Lower leg skin (tissue), 4 donors: Measurements from ENCODE around the gene HTATIP2. TPM values are rescaled to one million over a fixed set of nuclear protein-coding genes. Genes with fewer than 3 reads are reported as not detected.
A peak's percentile ranks its signal among the peaks of the same experiment; 100 is the strongest.

Experiments used
- DNase-seq, 2 donors: peaks; one replicate each; pipeline ENCODE4 v3.0.0-alpha.2; 2019; ENCODE audit warnings: low spot score in 2 of 2
- H3K4me3 ChIP-seq: fragments of 200-600 bp; sonication (generic); 2 replicates; pipeline ENCODE4 v1.5.1; 2017; ENCODE audit warnings: mild to moderate bottlenecking, low read depth; ENCODE audit not compliant: poor library complexity, severe bottlenecking
- CTCF ChIP-seq, 3 donors: fragments of 450-650 bp; IDR thresholded peaks; one replicate each; pipeline ENCODE4 v1.5.1; 2016; ENCODE audit warnings: antibody characterized with exemption in 3 of 3, mild to moderate bottlenecking in 3 of 3, moderate library complexity in 2 of 3
- POLR2A ChIP-seq, 2 donors: fragments of 450-650 bp; IDR thresholded peaks; one replicate each; pipeline ENCODE4 v1.6.1; 2016 to 2017; ENCODE audit warnings: antibody characterized with exemption in 2 of 2, mild to moderate bottlenecking in 1 of 2, moderate library complexity in 1 of 2
- WGBS, 2 donors: methylation state at CpG; one replicate each; pipeline ENCODE4 v1.1.5; 2018; 5-methylcytosine and 5-hydroxymethylcytosine counted together
- intact Hi-C: fragments of 100-400 bp; cut with DNase I; formaldehyde crosslinking; loops from one replicate; pipeline ENCODE4 v1.15.0; 2023; ENCODE audit warnings: low total_unique reads
- total RNA-seq, 4 donors: library from RNA; depleted of rRNA; stranded (reverse); fragments of >200 nt; gene quantifications; one replicate each; pipeline ENCODE4 v1.1.0, GENCODE V29; 2016

Gene HTATIP2
- total RNA-seq, 4 donors from 2014 or later: 41.4 to 63.2 (median 54.9) TPM

GRCh38 chr11:20388096-20389055 is 24.9 kb downstream of the HTATIP2 start:
- intact Hi-C loops: no loop called here
- 11 to 12% methylated on average over 16 to 20 of the region's 25 CpGs for WGBS, 2 donors
- H3K4me3 ChIP-seq: peak overlapping the region; percentile 99
- no peak for DNase-seq
- no peak for TF ChIP-seq CTCF (IDR thresholded peaks at IDR 0.05)
- TF ChIP-seq POLR2A (IDR thresholded peaks at IDR 0.05): no peak

- 74 to 75% methylated on average over 3 of the region's 3 CpGs for WGBS, 2 donors
- intact Hi-C loops: no loop called here
- DNase-seq: no peak
These were observed 33.8 kb downstream of the HTATIP2 start for GRCh38 chr11:20397281-20397680.

GRCh38 chr11:20399498-20399897 is 36.0 kb downstream of the HTATIP2 start:
- intact Hi-C loops: no loop called here
- H3K4me3 ChIP-seq: no peak overlapping the region
- DNase-seq: no peak
- WGBS, 2 donors: 89 to 90% methylated on average over 2 of the region's 2 CpGs
- TF ChIP-seq CTCF (IDR thresholded peaks at IDR 0.05) (no peak), POLR2A (IDR thresholded peaks at IDR 0.05) (no peak)

More at GRCh38 chr11:20397281-20397680, 33.8 kb downstream of the HTATIP2 start:
- no peak overlapping the region for H3K4me3 ChIP-seq
- no peak for TF ChIP-seq CTCF (IDR thresholded peaks at IDR 0.05)
- no peak for TF ChIP-seq POLR2A (IDR thresholded peaks at IDR 0.05)

- WGBS, 2 donors: 97 to 98% methylated on average over 1 of the region's 1 CpG
- no peak for TF ChIP-seq CTCF (IDR thresholded peaks at IDR 0.05)
- no peak for TF ChIP-seq POLR2A (IDR thresholded peaks at IDR 0.05)
- no peak for DNase-seq
- no peak overlapping the region for H3K4me3 ChIP-seq
- intact Hi-C loops: no loop called here
These were observed 39.5 kb downstream of the HTATIP2 start for GRCh38 chr11:20403059-20403458.

GRCh38 chr11:20406484-20406883 is 43.0 kb downstream of the HTATIP2 start:
- no peak overlapping the region for H3K4me3 ChIP-seq
- TF ChIP-seq CTCF (IDR thresholded peaks at IDR 0.05) (no peak), POLR2A (IDR thresholded peaks at IDR 0.05) (no peak)
- intact Hi-C loops: no loop called here
- DNase-seq: no peak
